ENCODE results near the gene TBX10.

GRCh38 chr11:67614730-67615714 is 24.5 kb downstream of the TBX10 start:
- no peak for TF ChIP-seq GATA2 (IDR thresholded peaks at IDR 0.05; ENCODE audit: low read depth, low read length)
- TF ChIP-seq GATA3 (IDR thresholded peaks at IDR 0.05; ENCODE audit: low read depth, low read length), result no peak
